OCI-LY1 (cell line): ENCODE results near the gene MFN1.

Experiments used
- H2AFZ ChIP-seq: fragments of 200-600 bp; sonication (generic), shearing (Covaris generic); 2 replicates; pipeline ENCODE4 v1.6.0; 2014; ENCODE audit warnings: antibody characterized with exemption, mild to moderate bottlenecking, low read length
- H3F3A ChIP-seq: fragments of 200-600 bp; sonication (generic), shearing (Covaris generic); 2 replicates; pipeline ENCODE4 v1.6.0; 2014; ENCODE audit warnings: mild to moderate bottlenecking, antibody characterized with exemption, low read length, moderate library complexity; ENCODE audit not compliant: insufficient read depth
- H3K27ac ChIP-seq: fragments of 200-600 bp; sonication (generic); 2 replicates; pipeline ENCODE4 v1.5.1; 2014; ENCODE audit warnings: low read length, mixed run types, mild to moderate bottlenecking, low read depth; ENCODE audit not compliant: poor library complexity, severe bottlenecking
- H3K27me3 ChIP-seq: fragments of 200-600 bp; sonication (generic); 2 replicates; pipeline ENCODE4 v1.6.0; 2014; ENCODE audit warnings: antibody characterized with exemption, mild to moderate bottlenecking, low read length, moderate library complexity; ENCODE audit not compliant: insufficient read depth
- H3K36me3 ChIP-seq: fragments of 200-600 bp; sonication (generic); 2 replicates; pipeline ENCODE4 v1.6.1; 2014; ENCODE audit warnings: mild to moderate bottlenecking, antibody characterized with exemption, low read length, moderate library complexity, mixed read lengths; ENCODE audit not compliant: insufficient read depth
- H3K4me1 ChIP-seq: fragments of 200-600 bp; sonication (generic); 2 replicates; pipeline ENCODE4 v1.5.1; 2014; ENCODE audit warnings: mild to moderate bottlenecking, low read length, moderate library complexity; ENCODE audit not compliant: insufficient read depth, severe bottlenecking
- H3K4me2 ChIP-seq: fragments of 200-600 bp; sonication (generic), shearing (Covaris generic); 2 replicates; pipeline ENCODE4 v1.6.1; 2014; ENCODE audit warnings: low read length
- H3K4me3 ChIP-seq: fragments of 200-600 bp; sonication (generic); 2 replicates; pipeline ENCODE4 v1.5.1; 2014; ENCODE audit warnings: low read length, low read depth, mild to moderate bottlenecking, mixed read lengths; ENCODE audit not compliant: poor library complexity, severe bottlenecking
- H3K79me2 ChIP-seq: fragments of 200-600 bp; shearing (Covaris generic); 2 replicates; pipeline ENCODE4 v1.6.1; 2016; ENCODE audit warnings: mixed run types, low read length, mixed read lengths; ENCODE audit not compliant: insufficient read depth
- H3K9ac ChIP-seq: fragments of 200-600 bp; sonication (generic), shearing (Covaris generic); 2 replicates; pipeline ENCODE4 v1.6.1; 2014; ENCODE audit warnings: mild to moderate bottlenecking, low read length, mixed read lengths
- H3K9me2 ChIP-seq: fragments of 200-600 bp; sonication (generic), shearing (Covaris generic); 2 replicates; pipeline ENCODE4 v1.6.1; 2014; ENCODE audit warnings: low read depth, mild to moderate bottlenecking, low read length, mixed read lengths
- H3K9me3 ChIP-seq: fragments of 200-600 bp; shearing (Covaris generic); 2 replicates; pipeline ENCODE4 v1.6.1; 2014; ENCODE audit warnings: low read length, mixed read lengths
- H4K20me1 ChIP-seq: fragments of 200-600 bp; sonication (generic), shearing (Covaris generic); 2 replicates; pipeline ENCODE4 v1.6.0; 2016; ENCODE audit warnings: mild to moderate bottlenecking, low read length; ENCODE audit not compliant: insufficient read depth
- EZH2 ChIP-seq: fragments of 200-600 bp; sonication (generic), shearing (Covaris generic); IDR thresholded peaks from 2 replicates; pipeline ENCODE4 v1.8.0; 2017; ENCODE audit warnings: borderline replicate concordance, mixed run types, mild to moderate bottlenecking, antibody characterized with exemption, low read length, moderate library complexity, mixed read lengths
- TF ChIP-seq, protein P1 (sequence below): fragments of 200-600 bp; sonication (generic), shearing (Covaris generic); IDR thresholded peaks from 2 replicates; pipeline ENCODE4 v1.5.1; 2017; ENCODE audit warnings: mild to moderate bottlenecking, antibody characterized with exemption, low read length, moderate library complexity, mixed read lengths

MFN1 gene

DNA sequence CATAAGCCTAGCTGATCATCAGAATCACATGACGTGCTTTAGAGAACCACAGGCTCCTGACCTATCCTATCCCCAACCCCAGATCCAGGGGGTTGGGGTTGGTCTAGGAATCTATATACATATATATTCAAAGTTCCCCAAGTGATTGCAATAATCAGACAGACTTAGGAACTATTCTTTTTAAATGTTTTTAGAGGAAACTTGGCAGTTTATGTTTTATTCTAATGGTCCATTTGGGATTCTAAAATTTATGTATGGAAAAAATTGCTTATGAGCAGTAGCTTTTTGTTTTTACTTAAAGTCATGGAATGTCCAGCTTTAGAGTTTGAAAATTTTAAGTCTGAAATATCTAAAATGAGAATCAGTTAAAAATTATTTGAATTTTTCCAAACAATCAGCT lies 22.1 kb downstream of the MFN1 start:
- Histone ChIP-seq H3K4me1 (no peaks in the 10 kb centered on the region), H3K9me3 (no peaks in the 10 kb centered on the region), H3K27me3 (no peaks in the 10 kb centered on the region), H2AFZ (no peak overlapping the region), H3K79me2 (no peaks in the 10 kb centered on the region), H3K27ac (no peak overlapping the region), H3K9me2 (no peaks in the 10 kb centered on the region), H4K20me1 (no peaks in the 10 kb centered on the region), H3F3A (peaks cover 3% of the 10 kb centered on the region; the same call in 1 of the 2 replicates), H3K9ac (no peak overlapping the region), H3K4me3 (no peak overlapping the region), H3K36me3 (peaks cover 56% of the 10 kb centered on the region), H3K4me2 (no peak overlapping the region)
- no peak for TF ChIP-seq EZH2
- TF ChIP-seq, protein P1, sequence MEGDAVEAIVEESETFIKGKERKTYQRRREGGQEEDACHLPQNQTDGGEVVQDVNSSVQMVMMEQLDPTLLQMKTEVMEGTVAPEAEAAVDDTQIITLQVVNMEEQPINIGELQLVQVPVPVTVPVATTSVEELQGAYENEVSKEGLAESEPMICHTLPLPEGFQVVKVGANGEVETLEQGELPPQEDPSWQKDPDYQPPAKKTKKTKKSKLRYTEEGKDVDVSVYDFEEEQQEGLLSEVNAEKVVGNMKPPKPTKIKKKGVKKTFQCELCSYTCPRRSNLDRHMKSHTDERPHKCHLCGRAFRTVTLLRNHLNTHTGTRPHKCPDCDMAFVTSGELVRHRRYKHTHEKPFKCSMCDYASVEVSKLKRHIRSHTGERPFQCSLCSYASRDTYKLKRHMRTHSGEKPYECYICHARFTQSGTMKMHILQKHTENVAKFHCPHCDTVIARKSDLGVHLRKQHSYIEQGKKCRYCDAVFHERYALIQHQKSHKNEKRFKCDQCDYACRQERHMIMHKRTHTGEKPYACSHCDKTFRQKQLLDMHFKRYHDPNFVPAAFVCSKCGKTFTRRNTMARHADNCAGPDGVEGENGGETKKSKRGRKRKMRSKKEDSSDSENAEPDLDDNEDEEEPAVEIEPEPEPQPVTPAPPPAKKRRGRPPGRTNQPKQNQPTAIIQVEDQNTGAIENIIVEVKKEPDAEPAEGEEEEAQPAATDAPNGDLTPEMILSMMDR, result no peak

DNA sequence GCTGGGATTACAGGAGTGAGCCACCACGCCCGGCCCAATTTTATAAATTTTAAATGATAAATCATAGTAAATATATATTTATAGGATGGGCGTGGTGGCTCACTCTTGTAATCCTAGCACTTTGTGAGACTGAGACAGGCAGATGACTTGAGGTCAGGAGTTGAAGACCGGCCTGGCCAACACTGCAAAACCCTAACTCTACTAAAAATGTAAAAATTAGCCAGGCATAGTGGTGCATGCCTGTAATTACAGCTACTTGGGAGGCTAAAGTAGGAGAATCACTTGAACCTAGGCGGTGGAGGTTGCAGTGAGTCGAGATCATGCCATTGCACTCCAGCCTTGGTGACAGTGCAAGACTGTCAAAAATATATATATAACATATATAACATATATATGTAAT lies 26.4 kb downstream of the MFN1 start:
- H3K4me3 ChIP-seq, result no peak overlapping the region
- no peaks in the 10 kb centered on the region for H4K20me1 ChIP-seq
- no peak overlapping the region for H3K4me2 ChIP-seq
- H3K79me2 ChIP-seq, result no peaks in the 10 kb centered on the region
- H3K36me3 ChIP-seq, result peaks cover 67% of the 10 kb centered on the region
- H3K27ac ChIP-seq, result no peak overlapping the region
- no peaks in the 10 kb centered on the region for H3K9me3 ChIP-seq
- no peak overlapping the region for H3K9ac ChIP-seq
- no peak overlapping the region for H2AFZ ChIP-seq
- H3K27me3 ChIP-seq, result no peaks in the 10 kb centered on the region
- H3K9me2 ChIP-seq, result no peaks in the 10 kb centered on the region
- no peaks in the 10 kb centered on the region for H3F3A ChIP-seq
- TF ChIP-seq, protein P1, result no peak
- no peak for TF ChIP-seq EZH2
- H3K4me1 ChIP-seq, result no peaks in the 10 kb centered on the region

- no peaks in the 10 kb centered on the region for H4K20me1 ChIP-seq
- TF ChIP-seq, protein P1, result no peak
- H3K9me3 ChIP-seq, result no peaks in the 10 kb centered on the region
- no peak overlapping the region for H3K27ac ChIP-seq
- no peak overlapping the region for H3K4me2 ChIP-seq
- no peak overlapping the region for H3K4me3 ChIP-seq
- H3K27me3 ChIP-seq, result no peaks in the 10 kb centered on the region
- no peaks in the 10 kb centered on the region for H3K79me2 ChIP-seq
- H2AFZ ChIP-seq, result no peak overlapping the region
- H3K9me2 ChIP-seq, result no peaks in the 10 kb centered on the region
- H3F3A ChIP-seq, result no peaks in the 10 kb centered on the region
- H3K4me1 ChIP-seq, result no peaks in the 10 kb centered on the region
- peaks cover 74% of the 10 kb centered on the region for H3K36me3 ChIP-seq
- H3K9ac ChIP-seq, result no peak overlapping the region
Observed at GRCh38 chr3:179375091-179375999, 27.8 kb downstream of the MFN1 start.
